Endothelial cell of umbilical vein (primary cell): ENCODE data around the gene GTPBP4. TPM values are rescaled to one million over a fixed set of nuclear protein-coding genes. Genes with fewer than 3 reads are reported as not detected.

Experiments used
- BruUV-seq: library from RNA; stranded (reverse); fragments of 400-500 nt; replicated peaks from 2 replicates; lab custom pipeline; 2021; lab: Mats Ljungman, UMichigan
- CTCF ChIA-PET: fragments of 300-600, 350-600 bp; sonication (Branson Sonifier 250); formaldehyde crosslinking; loops from one replicate; lab custom pipeline; 2021; ENCODE audit warnings: antibody characterized with exemption, inconsistent platforms; lab: Charles Lee
- POLR2A ChIA-PET: fragments of 300-600, 350-600 bp; sonication (Branson Sonifier 250); formaldehyde crosslinking; loops from one replicate; lab custom pipeline; 2021; ENCODE audit warnings: antibody characterized with exemption, inconsistent platforms; lab: Charles Lee
- DNase-seq: peaks from one replicate; pipeline ENCODE4 v3.0.0-alpha.2; 2011; ENCODE audit warnings: low read depth, low spot score
- FAIRE-seq: peaks from 2 replicates; lab custom pipeline; 2011; peaks lifted over from hg19 to GRCh38; lab: Jason Lieb, UNC
- H2AFZ ChIP-seq: 2 replicates; pipeline ENCODE4 v1.6.0; 2012; ENCODE audit warnings: low read depth, low read length, control low read depth, inconsistent platforms
- H3K27ac ChIP-seq: 2 replicates; pipeline ENCODE4 v1.5.1; 2011; ENCODE audit warnings: low read depth, mild to moderate bottlenecking, control low read depth, low read length, moderate library complexity; ENCODE audit not compliant: insufficient read depth
- H3K27me3 ChIP-seq, 2 experiments: 2 replicates each; pipeline versions ENCODE4 v1.6.0 to v1.6.1; 2011; ENCODE audit warnings: low read length in 2 of 2, mixed read lengths in 1 of 2; ENCODE audit not compliant: control insufficient read depth in 2 of 2, insufficient read depth in 2 of 2
- H3K36me3 ChIP-seq, 2 experiments: 2 replicates in 1 of 2; 3 replicates in 1 of 2; pipeline ENCODE4 v1.5.1; 2011; ENCODE audit warnings: low read length in 2 of 2, mild to moderate bottlenecking in 1 of 2, moderate library complexity in 1 of 2; ENCODE audit not compliant: control insufficient read depth in 2 of 2, insufficient read depth in 2 of 2; ENCODE audit errors: extremely low read depth in 1 of 2
- H3K4me1 ChIP-seq: 3 replicates; pipeline ENCODE4 v1.5.1; 2011; ENCODE audit warnings: mild to moderate bottlenecking, low read length; ENCODE audit not compliant: control insufficient read depth, insufficient read depth; ENCODE audit errors: extremely low read depth
- H3K4me2 ChIP-seq: 2 replicates; pipeline ENCODE4 v1.6.1; 2011; ENCODE audit warnings: low read length, control low read depth, mixed read lengths; ENCODE audit not compliant: insufficient read depth
- H3K4me3 ChIP-seq, 3 experiments: fragments of 200-600 bp in 1 of 3; sonication (generic), shearing (Covaris generic) in 1 of 3; replicated peaks in 1 of 3; 2 replicates each; pipeline ENCODE4 v1.5.1; 2011 to 2016; ENCODE audit warnings: control low read depth in 3 of 3, low read length in 3 of 3, mild to moderate bottlenecking in 2 of 3, inconsistent platforms in 1 of 3, low read depth in 1 of 3, moderate library complexity in 1 of 3; ENCODE audit not compliant: insufficient read depth in 1 of 3
- H3K79me2 ChIP-seq: 2 replicates; pipeline ENCODE4 v1.6.0; 2012; ENCODE audit warnings: low read length, inconsistent platforms; ENCODE audit not compliant: control insufficient read depth, insufficient read depth
- H3K9ac ChIP-seq: replicated peaks from 2 replicates; pipeline ENCODE3; 2011; ENCODE audit warnings: low read length, control low read depth; ENCODE audit not compliant: insufficient read depth; ENCODE audit errors: extremely low read depth
- H3K9me1 ChIP-seq: replicated peaks from 3 replicates; pipeline ENCODE4 v1.6.0; 2011; ENCODE audit warnings: mild to moderate bottlenecking, low read length; ENCODE audit not compliant: control insufficient read depth, insufficient read depth; ENCODE audit errors: extremely low read depth
- H3K9me3 ChIP-seq: replicated peaks from 2 replicates; pipeline ENCODE4 v1.5.1; 2012; ENCODE audit warnings: low read length, inconsistent platforms; ENCODE audit not compliant: control insufficient read depth, insufficient read depth
- H4K20me1 ChIP-seq: replicated peaks from 2 replicates; pipeline ENCODE3; 2011; ENCODE audit warnings: mild to moderate bottlenecking, low read length; ENCODE audit not compliant: control insufficient read depth, insufficient read depth; ENCODE audit errors: extremely low read depth
- CTCF ChIP-seq, 2 donors: IDR thresholded peaks; 1 replicate in 1 of 2; 2 replicates in 1 of 2; pipeline ENCODE4 v1.5.1; 2011; ENCODE audit warnings: low read length in 2 of 2, mild to moderate bottlenecking in 2 of 2, moderate library complexity in 2 of 2, control low read depth in 1 of 2, inconsistent platforms in 1 of 2, low read depth in 1 of 2; ENCODE audit not compliant: insufficient read depth in 1 of 2; ENCODE audit errors: extremely low read depth in 1 of 2
- EZH2 ChIP-seq: IDR thresholded peaks from 2 replicates; pipeline ENCODE4 v1.6.1; 2012; ENCODE audit warnings: borderline replicate concordance, low read depth, mild to moderate bottlenecking, moderate library complexity, low read length, inconsistent platforms; ENCODE audit not compliant: severe bottlenecking
- FOS ChIP-seq: IDR thresholded peaks from 2 replicates; pipeline ENCODE4 v1.6.1; 2011; ENCODE audit warnings: mild to moderate bottlenecking, low read length, moderate library complexity, borderline replicate concordance; ENCODE audit not compliant: insufficient read depth
- GATA2 ChIP-seq: IDR thresholded peaks from 2 replicates; pipeline ENCODE4 v1.7.0; 2011; ENCODE audit warnings: low read depth, mild to moderate bottlenecking, moderate library complexity, mixed read lengths, low read length; ENCODE audit not compliant: insufficient read length, insufficient read depth
- JUN ChIP-seq: IDR thresholded peaks from 2 replicates; pipeline ENCODE4 v1.6.1; 2011; ENCODE audit warnings: borderline replicate concordance, low read depth; ENCODE audit not compliant: insufficient read length, insufficient read depth
- MAX ChIP-seq: IDR thresholded peaks from 2 replicates; pipeline ENCODE4 v1.6.1; 2011; ENCODE audit not compliant: insufficient read depth, insufficient read length
- MYC ChIP-seq: IDR thresholded peaks from one replicate; pipeline ENCODE4 v1.6.1; 2011; ENCODE audit warnings: mild to moderate bottlenecking, low read depth, low read length
- POLR2A ChIP-seq: IDR thresholded peaks from 2 replicates; pipeline ENCODE4 v1.6.1; 2012; ENCODE audit warnings: low read depth, mild to moderate bottlenecking, control low read depth, low read length
- POLR2AphosphoS5 ChIP-seq: IDR thresholded peaks from 2 replicates; pipeline ENCODE4 v1.6.1; 2012; ENCODE audit warnings: low read depth, mild to moderate bottlenecking, control low read depth, low read length, moderate library complexity; ENCODE audit not compliant: insufficient read depth
- dilution Hi-C: fragments of 300-500 bp; cut with MboI; formaldehyde crosslinking; loops from one replicate; pipeline ENCODE4 v1.15.0; 2019; ENCODE audit warnings: low sequenced_read_pairs; ENCODE audit not compliant: extremely low pct_ligation_motif_present
- intact Hi-C: fragments of 100-400 bp; cut with micrococcal nuclease; formaldehyde crosslinking; loops from one replicate; pipeline ENCODE4 v1.10.0; 2022
- polyA plus RNA-seq, 4 experiments: library from polyadenylated mRNA; depleted of rRNA in 3 of 4; stranded (reverse) in 3 of 4; unstranded in 1 of 4; fragments of >200 nt; gene quantifications; 2 replicates each; pipeline versions ENCODE4 v1.2.1 to v1.2.3, GENCODE V29; 2011 to 2012; ENCODE audit warnings: missing spikeins in 1 of 4
- total RNA-seq: library from RNA; stranded (reverse); gene quantifications from 2 replicates; pipeline ENCODE4 v1.2.3, GENCODE V29; 2021

GTPBP4 gene
- total and polyA plus RNA-seq, 2 donors (not counting 3 experiments of a cell fraction or from before 2014, with no cell fraction given), result 12.4 to 69.3 TPM

- Histone ChIP-seq H3K9me1 (no peaks in the 10 kb centered on the region), H3K27me3 (no peaks in the 10 kb centered on the region), H3K9me3 (no peaks in the 10 kb centered on the region), H2AFZ (no peak overlapping the region), H3K4me2 (no peak overlapping the region), H3K9ac (no peak overlapping the region), H4K20me1 (peaks cover 2% of the 10 kb centered on the region), H3K79me2 (peaks cover 55% of the 10 kb centered on the region), H3K36me3 (peaks cover 10 to 14% of the 10 kb centered on the region in 2 experiments), H3K4me3 (no peak overlapping the region), H3K4me1 (peaks cover 13% of the 10 kb centered on the region), H3K27ac (no peak overlapping the region)
- no TSS peak for BruUV-seq
- no peak for TF ChIP-seq CTCF (IDR thresholded peaks at IDR 0.05; ENCODE audit: extremely low read depth in 1 of 2, insufficient read depth in 1 of 2, low read depth in 1 of 2, low read length in 2 of 2)
- TF ChIP-seq JUN, result no peak
- no peak for TF ChIP-seq POLR2AphosphoS5
- TF ChIP-seq MYC, result no peak
- no peak for TF ChIP-seq POLR2A
- no peak for TF ChIP-seq EZH2
- no peak for TF ChIP-seq GATA2
- no peak for TF ChIP-seq MAX
- TF ChIP-seq FOS, result no peak
- dilution Hi-C loops (no loop called here), intact Hi-C loops (no loop called here)
- ChIA-PET POLR2A (no interaction called here), CTCF (no interaction called here)
- FAIRE-seq, result no peak
- no peak for DNase-seq
These were observed 2.6 kb downstream of the GTPBP4 start for GRCh38 chr10:990808-991207.
